22Rv1 (cell line): ENCODE results near the gene GOLGA8G.
"Not testable (repeated sequence)": the region's sequence is repeated elsewhere in the genome, so short reads cannot be mapped to it uniquely, and the experiment has no call there.

Experiments
- CTCF ChIP-seq: fragments of 450-650 bp; IDR thresholded peaks from 2 replicates; pipeline ENCODE4 v1.5.1; 2017; ENCODE audit warnings: mild to moderate bottlenecking
- ZFX ChIP-seq: fragments of 450-650 bp; IDR thresholded peaks from 2 replicates; pipeline ENCODE4 v1.6.1; 2017; ENCODE audit warnings: antibody characterized with exemption, borderline replicate concordance

- not testable (repeated sequence) for TF ChIP-seq CTCF, ZFX
Measured at GRCh38 chr15:28515208-28515607, 17.6 kb downstream of the GOLGA8G start.
